Parathyroid adenoma (tissue), 2 donors: ENCODE data around the gene B3GNT7.
A peak's percentile ranks its signal among the peaks of the same experiment; 100 is the strongest.

Experiments used
- H2AFZ ChIP-seq: fragments of 300-600 bp; sonication (generic); one replicate; pipeline ENCODE4 v1.7.0; 2017; ENCODE audit warnings: antibody characterized with exemption, mild to moderate bottlenecking
- H3K27ac ChIP-seq: fragments of 300-600 bp; sonication (generic); one replicate; pipeline ENCODE4 v1.7.0; 2017
- H3K27me3 ChIP-seq: fragments of 300-600 bp; sonication (generic); one replicate; pipeline ENCODE4 v1.7.0; 2017; ENCODE audit warnings: low read length; ENCODE audit not compliant: control insufficient read depth, insufficient read depth
- H3K36me3 ChIP-seq: fragments of 300-600 bp; sonication (generic); one replicate; pipeline ENCODE4 v1.7.0; 2017; ENCODE audit warnings: low read length; ENCODE audit not compliant: control insufficient read depth, insufficient read depth
- H3K4me1 ChIP-seq: fragments of 300-600 bp; sonication (generic); one replicate; pipeline ENCODE4 v1.7.0; 2017; ENCODE audit warnings: control low read depth
- H3K4me2 ChIP-seq: fragments of 300-600 bp; sonication (generic); one replicate; pipeline ENCODE4 v1.7.0; 2017; ENCODE audit warnings: low read length
- H3K4me3 ChIP-seq: fragments of 300-600 bp; sonication (generic); one replicate; pipeline ENCODE4 v1.7.0; 2017; ENCODE audit warnings: low read depth, low read length
- H3K79me2 ChIP-seq: fragments of 300-600 bp; sonication (generic); one replicate; pipeline ENCODE4 v1.7.0; 2017; ENCODE audit warnings: control low read depth
- H3K9ac ChIP-seq: fragments of 300-600 bp; sonication (generic); one replicate; pipeline ENCODE4 v1.7.0; 2017; ENCODE audit warnings: mild to moderate bottlenecking
- H3K9me3 ChIP-seq: fragments of 300-600 bp; sonication (generic); one replicate; pipeline ENCODE4 v1.7.0; 2017; ENCODE audit warnings: low read length; ENCODE audit not compliant: control insufficient read depth
- TF ChIP-seq, protein P1 (sequence below): fragments of 300-600 bp; sonication (generic); IDR thresholded peaks from one replicate; pipeline ENCODE4 v1.7.0; 2017; ENCODE audit warnings: antibody characterized with exemption, mild to moderate bottlenecking
- donor health status: primary hyperparathyroidism.

The B3GNT7 gene

GRCh38 chr2:231391981-231392380 is 3.5 kb upstream of the B3GNT7 start:
- Histone ChIP-seq H3K4me1 (peaks cover 5% of the 10 kb centered on the region), H3K27ac (no peak overlapping the region)
- TF ChIP-seq, protein P1, sequence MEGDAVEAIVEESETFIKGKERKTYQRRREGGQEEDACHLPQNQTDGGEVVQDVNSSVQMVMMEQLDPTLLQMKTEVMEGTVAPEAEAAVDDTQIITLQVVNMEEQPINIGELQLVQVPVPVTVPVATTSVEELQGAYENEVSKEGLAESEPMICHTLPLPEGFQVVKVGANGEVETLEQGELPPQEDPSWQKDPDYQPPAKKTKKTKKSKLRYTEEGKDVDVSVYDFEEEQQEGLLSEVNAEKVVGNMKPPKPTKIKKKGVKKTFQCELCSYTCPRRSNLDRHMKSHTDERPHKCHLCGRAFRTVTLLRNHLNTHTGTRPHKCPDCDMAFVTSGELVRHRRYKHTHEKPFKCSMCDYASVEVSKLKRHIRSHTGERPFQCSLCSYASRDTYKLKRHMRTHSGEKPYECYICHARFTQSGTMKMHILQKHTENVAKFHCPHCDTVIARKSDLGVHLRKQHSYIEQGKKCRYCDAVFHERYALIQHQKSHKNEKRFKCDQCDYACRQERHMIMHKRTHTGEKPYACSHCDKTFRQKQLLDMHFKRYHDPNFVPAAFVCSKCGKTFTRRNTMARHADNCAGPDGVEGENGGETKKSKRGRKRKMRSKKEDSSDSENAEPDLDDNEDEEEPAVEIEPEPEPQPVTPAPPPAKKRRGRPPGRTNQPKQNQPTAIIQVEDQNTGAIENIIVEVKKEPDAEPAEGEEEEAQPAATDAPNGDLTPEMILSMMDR, result no peak

DNA sequence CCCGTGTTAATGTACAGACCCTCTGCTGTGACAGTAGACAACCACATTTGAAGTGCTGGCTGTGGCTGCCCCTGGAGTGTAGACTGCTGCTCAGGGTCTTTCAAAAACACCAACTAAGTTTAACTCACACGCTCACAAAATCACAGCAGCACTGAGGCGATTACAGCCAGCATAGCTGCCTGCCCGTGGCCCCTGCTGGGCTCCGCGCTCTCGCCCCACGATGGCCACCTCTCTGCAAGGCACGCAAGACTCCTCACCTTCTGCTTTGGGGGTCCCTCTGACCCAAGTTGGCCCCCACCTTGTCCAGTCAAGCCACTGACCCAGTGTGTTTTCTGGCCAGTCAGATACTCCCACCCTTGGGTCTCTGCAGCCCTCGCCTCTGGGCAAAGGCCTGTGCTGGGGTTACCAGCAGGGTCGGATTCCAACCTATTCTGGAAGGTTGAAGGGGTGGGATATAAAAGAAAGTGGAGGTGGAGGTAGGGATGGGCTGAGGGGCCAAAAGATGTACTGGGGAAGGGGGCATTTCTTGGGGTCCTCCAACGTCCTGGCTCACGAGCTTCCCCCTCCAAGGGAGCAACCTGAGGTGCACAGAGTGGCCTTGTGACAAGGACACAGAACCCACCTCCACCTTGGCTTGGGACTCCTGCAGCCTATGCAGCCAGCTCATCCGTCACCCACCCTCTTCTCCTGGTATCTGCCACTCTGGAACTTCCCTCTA is 2.9 kb upstream of the B3GNT7 start:
- H3K4me2 ChIP-seq, result no peak overlapping the region
- H3K4me3 ChIP-seq, result no peak overlapping the region
- no peaks in the 10 kb centered on the region for H3K27me3 ChIP-seq
- no peak overlapping the region for H2AFZ ChIP-seq
- H3K36me3 ChIP-seq, result no peaks in the 10 kb centered on the region
- H3K9ac ChIP-seq, result no peak overlapping the region
- H3K79me2 ChIP-seq, result no peaks in the 10 kb centered on the region
- no peaks in the 10 kb centered on the region for H3K9me3 ChIP-seq
- peaks cover 5% of the 10 kb centered on the region for H3K4me1 ChIP-seq
- no peak overlapping the region for H3K27ac ChIP-seq
- TF ChIP-seq, protein P1, result no peak

More at GRCh38 chr2:231391981-231392380, 3.5 kb upstream of the B3GNT7 start:
- H3K4me2 ChIP-seq, result no peak overlapping the region
- no peaks in the 10 kb centered on the region for H3K9me3 ChIP-seq
- no peaks in the 10 kb centered on the region for H3K36me3 ChIP-seq
- no peak overlapping the region for H3K4me3 ChIP-seq
- H3K79me2 ChIP-seq, result no peaks in the 10 kb centered on the region
- H3K9ac ChIP-seq, result no peak overlapping the region
- no peak overlapping the region for H2AFZ ChIP-seq
- H3K27me3 ChIP-seq, result no peaks in the 10 kb centered on the region

- no peaks in the 10 kb centered on the region for H3K79me2 ChIP-seq
- TF ChIP-seq, protein P1, result no peak
- H3K4me1 ChIP-seq, result peaks cover 5% of the 10 kb centered on the region
- H3K4me2 ChIP-seq, result no peak overlapping the region
- H3K9me3 ChIP-seq, result no peaks in the 10 kb centered on the region
- no peaks in the 10 kb centered on the region for H3K36me3 ChIP-seq
- no peaks in the 10 kb centered on the region for H3K27me3 ChIP-seq
- H3K4me3 ChIP-seq, result no peak overlapping the region
- no peak overlapping the region for H2AFZ ChIP-seq
- H3K9ac ChIP-seq, result no peak overlapping the region
- no peak overlapping the region for H3K27ac ChIP-seq
These were observed 2.1 kb upstream of the B3GNT7 start for GRCh38 chr2:231393149-231394131.

- Histone ChIP-seq H3K4me2 (no peak overlapping the region), H3K27me3 (no peaks in the 10 kb centered on the region), H3K9ac (no peak overlapping the region), H3K4me3 (no peak overlapping the region), H2AFZ (peak overlapping the region; percentile 86), H3K36me3 (no peaks in the 10 kb centered on the region), H3K79me2 (no peaks in the 10 kb centered on the region), H3K27ac (no peak overlapping the region), H3K4me1 (peaks cover 5% of the 10 kb centered on the region), H3K9me3 (no peaks in the 10 kb centered on the region)
- TF ChIP-seq, protein P1, result no peak
These were observed 1.0 kb upstream of the B3GNT7 start for GRCh38 chr2:231394211-231395141.
